Calu3 (cell line): Measurements from ENCODE around the gene UMAD1. TPM values are rescaled to one million over a fixed set of nuclear protein-coding genes. Genes with fewer than 3 reads are reported as not detected.

ENCODE experiments used
- BruUV-seq: library from RNA; stranded (reverse); fragments of 400-500 nt; replicated peaks from 2 replicates; lab custom pipeline; 2021; lab: Mats Ljungman, UMichigan
- CTCF ChIA-PET: fragments of 300-600 bp; sonication (Branson Sonifier 250); formaldehyde crosslinking; loops from one replicate; lab custom pipeline; 2022; ENCODE audit warnings: antibody characterized with exemption; lab: Charles Lee
- DNase-seq: peaks from one replicate; pipeline ENCODE4 v3.0.0; 2022
- H3K27ac Mint-ChIP-seq: one replicate; pipeline ENCODE4 v1.8.0; 2022; ENCODE audit warnings: mixed read lengths; ENCODE audit not compliant: unreplicated experiment
- H3K27me3 Mint-ChIP-seq: one replicate; pipeline ENCODE4 v1.8.0; 2022; ENCODE audit warnings: mixed read lengths; ENCODE audit not compliant: unreplicated experiment
- H3K36me3 Mint-ChIP-seq: one replicate; pipeline ENCODE4 v1.8.0; 2022; ENCODE audit warnings: mild to moderate bottlenecking, moderate library complexity, mixed read lengths; ENCODE audit not compliant: insufficient read depth, unreplicated experiment
- H3K4me1 Mint-ChIP-seq: one replicate; pipeline ENCODE4 v1.8.0; 2022; ENCODE audit warnings: mild to moderate bottlenecking, low read depth, mixed read lengths; ENCODE audit not compliant: unreplicated experiment
- H3K4me3 Mint-ChIP-seq: one replicate; pipeline ENCODE4 v1.8.0; 2022; ENCODE audit warnings: mild to moderate bottlenecking, low read depth, moderate library complexity, mixed read lengths; ENCODE audit not compliant: unreplicated experiment
- H3K9me3 Mint-ChIP-seq: one replicate; pipeline ENCODE4 v1.8.0; 2022; ENCODE audit warnings: low read depth, mixed read lengths; ENCODE audit not compliant: unreplicated experiment
- CTCF ChIP-seq: fragments of 200-600 bp; IDR thresholded peaks from one replicate; pipeline ENCODE4 v1.8.0; 2022; ENCODE audit warnings: antibody characterized with exemption; ENCODE audit not compliant: unreplicated experiment
- intact Hi-C: fragments of 100-400 bp; cut with micrococcal nuclease; formaldehyde crosslinking; loops from one replicate; pipeline ENCODE4 v1.10.0; 2022; ENCODE audit not compliant: unreplicated experiment
- total RNA-seq: library from RNA; stranded (reverse); gene quantifications from 2 replicates; pipeline ENCODE4 v1.2.3, GENCODE V29; 2022

The UMAD1 gene
- total RNA-seq, 1 experiment from 2014 or later, result 25.2 TPM

GRCh38 chr7:7843240-7843639 is 202.7 kb downstream of the UMAD1 start:
- DNase-seq, result no peak
- BruUV-seq, result no TSS peak
- Mint-ChIP-seq H3K9me3 (no peaks in the 10 kb centered on the region), H3K36me3 (no peaks in the 10 kb centered on the region), H3K27ac (no peak overlapping the region), H3K4me1 (peaks cover 4% of the 10 kb centered on the region), H3K4me3 (no peak overlapping the region), H3K27me3 (no peaks in the 10 kb centered on the region)
- intact Hi-C loops, result no loop called here
- TF ChIP-seq CTCF, result no peak
- CTCF ChIA-PET, result no interaction called here

- intact Hi-C loops, result no loop called here
- Mint-ChIP-seq H3K27ac (no peak overlapping the region), H3K9me3 (no peaks in the 10 kb centered on the region), H3K4me1 (peaks cover 11% of the 10 kb centered on the region), H3K36me3 (no peaks in the 10 kb centered on the region), H3K27me3 (no peaks in the 10 kb centered on the region), H3K4me3 (no peak overlapping the region)
- CTCF ChIA-PET, result interaction anchor here (0.6 kb wide), 1 partner anchor 10 kb away, joined by 6 read pairs; no protein-coding TSS in a partner anchor
- TF ChIP-seq CTCF, result no peak
- BruUV-seq, result no TSS peak
- DNase-seq, result no peak
Observed at GRCh38 chr7:7843972-7844371, 203.4 kb downstream of the UMAD1 start.

- intact Hi-C loops, result loop anchor here (5.0 kb wide), 1 partner anchor 124 kb away; no protein-coding TSS in a partner anchor
- Mint-ChIP-seq H3K9me3 (no peaks in the 10 kb centered on the region), H3K36me3 (no peaks in the 10 kb centered on the region), H3K27me3 (no peaks in the 10 kb centered on the region), H3K4me1 (peaks cover 35% of the 10 kb centered on the region), H3K27ac (no peak overlapping the region), H3K4me3 (no peak overlapping the region)
- no peak for DNase-seq
- no TSS peak for BruUV-seq
- CTCF ChIA-PET, result interaction anchor here (1.5 kb wide), 1 partner anchor 10 kb away, joined by 3 read pairs; no protein-coding TSS in a partner anchor
- no peak for TF ChIP-seq CTCF
Observed at GRCh38 chr7:7848246-7848645, 207.7 kb downstream of the UMAD1 start.

GRCh38 chr7:7848892-7849291 is 208.3 kb downstream of the UMAD1 start:
- Mint-ChIP-seq H3K36me3 (no peaks in the 10 kb centered on the region), H3K27ac (no peak overlapping the region)
- intact Hi-C loops, result loop anchor here (5.0 kb wide), 1 partner anchor 123 kb away; no protein-coding TSS in a partner anchor

More at GRCh38 chr7:7848892-7849291, 208.3 kb downstream of the UMAD1 start:
- Mint-ChIP-seq H3K27me3 (no peaks in the 10 kb centered on the region), H3K4me3 (no peak overlapping the region), H3K9me3 (no peaks in the 10 kb centered on the region), H3K4me1 (peaks cover 35% of the 10 kb centered on the region)
- CTCF ChIA-PET, result interaction anchor here (0.6 to 1.5 kb wide), 2 partner anchors 9 to 13 kb away, joined by 3 read pairs; no protein-coding TSS in a partner anchor
- no peak for TF ChIP-seq CTCF
- no peak for DNase-seq
- BruUV-seq, result no TSS peak
